ACHN (cell line): ENCODE data around the gene KLHDC7B.
A peak's percentile ranks its signal among the peaks of the same experiment; 100 is the strongest.

ENCODE experiments used
- DNase-seq: peaks from one replicate; pipeline ENCODE4 v3.0.0-alpha.2; 2015
- in situ Hi-C: cut with HindIII; loops from 2 replicates; pipeline ENCODE4 v1.10.0; 2017; ENCODE audit warnings: low sequenced_read_pairs, low pct_ligation_motif_present, low pct_unique_long_range_greater_than_20kb

The KLHDC7B gene

DNA sequence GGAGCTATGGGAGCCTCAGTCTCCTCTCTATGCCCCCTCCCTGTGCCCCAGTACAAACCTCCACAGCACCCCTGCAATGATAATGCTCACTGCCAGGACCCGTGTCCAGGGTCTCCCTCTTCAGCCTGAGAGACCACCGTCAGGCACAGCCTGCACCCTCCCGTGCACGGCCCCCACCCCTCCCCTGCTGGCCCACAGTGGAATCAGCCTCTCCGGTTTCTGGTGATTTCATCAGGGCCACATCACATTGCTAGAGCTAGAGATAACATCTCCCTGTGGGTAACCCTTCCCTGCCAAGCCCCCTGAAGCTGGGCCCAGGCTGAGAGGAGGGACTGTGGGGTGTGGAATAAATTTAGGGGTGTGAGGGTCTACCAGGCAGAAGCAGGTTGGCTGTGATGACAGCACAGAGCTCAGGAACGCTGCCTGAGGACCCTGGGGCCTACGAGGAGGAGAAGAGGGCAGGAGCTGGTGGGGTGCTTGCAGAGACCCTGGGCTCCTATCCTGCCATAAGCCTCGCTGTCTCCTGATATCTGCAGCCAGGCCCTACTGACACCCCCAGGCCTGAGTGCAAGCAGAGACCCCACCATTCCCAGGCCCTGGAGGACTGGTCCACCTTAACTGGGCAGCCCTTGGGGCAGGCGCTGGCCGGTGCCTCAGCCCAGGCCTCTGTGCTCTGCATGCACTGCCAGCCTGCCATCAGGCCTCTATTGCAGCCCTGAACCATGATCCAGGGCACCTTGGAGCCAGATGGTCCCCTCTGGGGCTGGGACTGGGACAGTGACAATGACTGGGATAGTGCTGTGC, at the start of gene KLHDC7B:
Gene KLHDC7B (plus strand): TSS at position 378 of the 804 bp plus-strand sequence. CDS start 345 bp downstream, at position 723.
- in situ Hi-C loops, result no loop called here
- DNase-seq, result no peak

- DNase-seq, result no peak
- in situ Hi-C loops, result no loop called here
These were observed 48.6 kb upstream of the KLHDC7B start for GRCh38 chr22:50497093-50497492.

DNA sequence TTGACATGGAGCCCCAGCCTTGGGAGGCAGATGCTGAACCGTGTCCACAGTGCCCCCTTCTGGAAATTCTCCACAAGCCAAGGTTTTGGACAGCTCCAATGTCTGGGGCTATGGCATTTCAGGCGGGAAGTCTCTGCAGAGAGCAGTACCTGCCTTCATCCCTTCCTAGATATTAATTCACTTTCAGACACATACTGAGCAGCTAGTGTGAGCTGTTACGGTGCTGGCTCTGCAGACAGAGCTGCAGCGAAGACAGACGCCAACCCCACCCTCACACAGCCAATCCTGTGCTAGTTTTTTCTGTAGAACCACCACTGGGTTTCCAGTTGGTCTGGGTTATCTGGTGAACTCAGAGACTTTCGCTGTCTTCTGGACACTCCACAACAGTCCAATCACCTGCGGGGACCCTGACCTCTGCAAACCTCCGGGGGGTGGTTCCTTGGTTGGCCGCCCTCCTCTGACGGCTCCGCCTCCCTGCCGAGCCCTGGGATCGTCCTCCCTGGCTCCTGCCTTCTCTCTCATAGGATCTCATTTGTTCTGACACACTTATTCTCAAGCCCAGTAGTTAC, 47.3 kb upstream of the KLHDC7B start:
- peak; percentile 81 for DNase-seq
- in situ Hi-C loops, result no loop called here

GRCh38 chr22:50500452-50500851, 45.2 kb upstream of the KLHDC7B start:
- in situ Hi-C loops, result no loop called here
- DNase-seq, result no peak

DNA sequence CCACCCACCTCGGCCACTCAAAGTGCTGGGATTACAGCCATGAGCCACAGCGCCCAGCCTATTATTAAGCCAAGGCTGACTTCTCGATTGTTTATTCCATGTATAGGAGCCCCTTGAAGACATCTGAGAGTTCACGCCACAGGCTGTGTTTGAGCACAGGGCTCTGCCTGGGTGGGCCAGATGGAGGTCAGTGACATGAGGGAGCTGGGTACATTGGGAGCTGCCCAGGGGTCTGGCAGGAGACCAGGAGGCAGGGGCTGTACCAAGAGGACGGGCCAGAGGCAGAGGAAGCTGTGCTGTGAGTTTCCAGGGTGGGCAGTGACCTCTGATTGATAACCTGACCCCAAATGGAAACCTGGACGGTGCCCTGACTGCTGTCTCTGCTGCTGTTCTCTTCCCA, 43.6 kb upstream of the KLHDC7B start:
- in situ Hi-C loops, result no loop called here
- no peak for DNase-seq

GRCh38 chr22:50502628-50503474, 42.8 kb upstream of the KLHDC7B start:
- DNase-seq, result no peak
- in situ Hi-C loops, result no loop called here

DNA sequence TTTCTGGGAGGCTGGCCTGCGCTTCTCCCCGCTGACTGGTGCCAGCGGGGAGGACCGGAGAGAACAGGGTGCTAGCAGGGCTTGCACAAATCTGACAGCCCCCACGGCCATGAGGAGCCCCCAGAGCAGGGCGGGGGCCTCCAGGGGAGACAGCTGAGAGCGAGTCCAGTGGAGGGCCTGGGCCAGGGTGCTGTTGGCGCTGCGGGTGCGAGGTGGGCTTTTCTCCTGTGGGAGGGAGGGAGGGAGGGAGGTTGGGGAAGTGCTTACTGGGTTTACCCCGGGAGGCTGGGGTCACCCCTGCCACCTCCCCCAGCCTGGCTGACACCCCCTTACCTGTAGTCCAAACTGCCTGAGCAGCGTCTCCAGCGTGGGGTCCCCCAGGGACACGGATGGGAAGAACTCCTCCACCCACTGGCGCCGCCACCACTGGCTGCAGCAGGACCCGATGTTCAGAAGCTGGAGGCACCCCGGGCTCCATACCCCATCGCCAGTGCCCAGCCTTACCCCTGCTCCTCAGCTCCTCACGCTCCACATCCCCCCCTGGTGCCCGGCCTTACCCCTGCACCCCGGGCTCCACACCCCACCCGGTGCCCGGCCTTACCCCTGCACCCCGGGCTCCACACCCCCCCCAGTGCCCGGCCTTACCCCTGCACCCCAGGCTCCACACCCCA, 42.1 kb upstream of the KLHDC7B start:
- no peak for DNase-seq
- in situ Hi-C loops, result no loop called here

DNA sequence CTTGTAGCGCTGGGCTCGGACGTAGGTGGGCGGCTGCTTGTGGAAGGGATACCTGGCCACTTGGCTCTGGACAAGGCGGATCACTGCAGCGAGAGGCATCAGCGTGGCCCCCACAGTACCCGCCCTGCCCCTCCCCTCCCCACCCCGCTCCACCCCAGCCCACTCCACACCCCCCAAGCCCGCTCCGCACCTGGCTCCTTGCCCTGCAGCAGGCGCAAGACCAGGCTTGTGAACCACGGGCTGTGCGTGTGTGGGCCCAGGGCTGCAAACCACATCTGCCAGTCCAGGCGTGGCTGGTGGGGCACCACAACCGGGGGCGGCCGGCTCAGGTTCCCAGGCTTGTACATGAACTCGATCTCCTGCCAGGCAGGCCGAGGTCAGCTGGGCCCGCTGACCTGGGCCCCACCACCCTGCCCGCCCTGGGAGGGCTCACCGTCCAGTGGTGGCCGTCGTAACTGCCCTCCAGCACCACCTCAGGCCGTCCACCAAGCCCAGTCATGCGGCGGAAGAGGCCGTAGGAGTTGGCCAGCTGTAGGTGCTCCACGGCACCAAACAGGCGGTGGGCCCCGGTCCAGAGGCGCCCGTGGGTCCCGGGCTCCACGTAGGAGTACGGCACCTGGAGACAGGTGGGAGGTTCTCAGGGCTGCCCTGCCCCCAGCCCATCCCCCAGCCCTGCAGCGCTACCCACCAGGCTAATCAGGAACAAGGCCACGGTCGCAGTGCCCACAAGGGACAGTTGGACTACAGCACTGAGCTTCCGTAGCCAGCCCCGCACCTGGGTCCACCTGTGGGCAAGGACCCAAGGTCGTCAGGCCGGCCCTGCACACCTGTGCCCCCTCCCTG, 41.1 kb upstream of the KLHDC7B start:
- DNase-seq, result no peak
- in situ Hi-C loops, result no loop called here

- in situ Hi-C loops, result no loop called here
- no peak for DNase-seq
These were observed 40.4 kb upstream of the KLHDC7B start for GRCh38 chr22:50505276-50505775.

DNA sequence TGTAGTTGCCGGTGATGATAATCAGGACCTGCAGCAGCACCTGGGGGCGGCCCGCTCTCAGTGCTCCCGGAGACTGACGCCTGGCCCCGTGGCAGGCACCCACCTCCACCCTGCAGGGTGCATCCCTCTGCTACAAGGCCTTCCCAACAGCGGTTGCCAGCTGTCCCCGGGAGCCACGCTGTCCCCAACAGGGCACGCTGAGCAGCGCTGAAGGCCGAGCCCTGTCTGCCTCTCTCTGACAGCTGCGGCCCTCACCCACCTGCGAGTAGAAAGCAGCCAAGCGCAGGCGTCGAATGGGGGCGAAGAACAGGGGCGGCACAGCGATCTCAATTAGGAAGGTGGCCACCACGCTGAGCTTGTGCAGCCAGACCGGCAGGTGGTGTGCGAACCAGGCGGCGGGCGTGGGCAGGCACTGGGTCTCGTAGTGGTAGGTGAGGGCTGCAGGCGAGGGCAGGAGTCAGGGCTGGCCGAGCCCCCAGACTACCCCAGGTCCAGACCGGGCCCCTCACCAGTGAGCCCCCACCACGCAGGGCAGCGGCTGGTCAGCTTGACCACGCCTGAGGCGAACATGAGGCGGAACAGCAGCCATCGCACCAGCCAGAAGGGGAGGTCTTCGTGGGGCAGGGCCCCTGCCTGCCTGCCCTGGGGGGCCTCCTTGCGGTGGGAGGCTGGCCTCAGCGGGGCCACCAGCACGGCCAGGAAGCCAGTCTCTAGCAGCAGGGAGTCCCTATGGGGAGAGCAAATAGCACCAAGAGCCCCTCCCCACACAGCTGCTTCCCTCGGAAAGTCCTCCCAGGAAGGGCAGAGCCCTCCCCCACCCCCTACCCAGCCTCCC, 39.7 kb upstream of the KLHDC7B start:
- DNase-seq, result no peak
- in situ Hi-C loops, result no loop called here

- no peak for DNase-seq
- in situ Hi-C loops, result no loop called here
These were observed 38.9 kb upstream of the KLHDC7B start for GRCh38 chr22:50506611-50507420.

DNA sequence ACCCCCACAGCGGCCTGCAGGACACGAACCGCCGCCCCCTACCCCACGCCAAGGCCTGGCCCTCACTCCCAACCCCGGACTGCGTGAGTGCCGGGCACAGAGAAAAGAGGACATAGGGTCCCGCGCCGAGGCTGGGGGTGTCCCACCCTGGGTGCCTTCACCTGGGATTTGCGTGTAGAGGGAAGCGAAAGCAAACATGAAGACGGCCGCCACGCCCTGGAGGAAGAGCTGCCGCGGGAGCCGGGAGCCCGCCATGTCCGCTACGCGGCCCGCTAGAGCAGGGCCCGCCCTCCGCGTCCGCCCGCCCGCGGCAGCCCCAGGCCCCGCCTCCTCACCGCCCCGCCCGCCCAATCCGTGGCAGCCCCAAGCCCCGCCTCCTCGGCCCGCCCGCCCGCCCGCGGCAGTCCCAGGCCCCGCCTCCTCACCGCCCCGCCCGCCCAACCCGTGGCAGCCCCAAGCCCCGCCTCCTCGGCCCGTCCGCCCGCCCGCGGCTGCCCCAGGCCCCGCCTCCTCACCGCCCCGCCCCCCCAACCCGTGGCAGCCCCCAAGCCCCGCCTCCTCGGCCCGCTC, 38.2 kb upstream of the KLHDC7B start, which contains the start of gene LMF2:
Gene LMF2 (minus strand): TSS at position 282 of the 570 bp plus-strand sequence. CDS start 27 bp downstream, at position 255.
- DNase-seq, result peak; percentile 69
- in situ Hi-C loops, result no loop called here

- DNase-seq, result peak; percentile 93
- in situ Hi-C loops, result no loop called here
These were observed 37.5 kb upstream of the KLHDC7B start, which contains the start of gene NCAPH2 for GRCh38 chr22:50507991-50508884. Gene NCAPH2, plus strand, starts transcription at chr22:50508224. Its CDS starts 114 bp downstream, at chr22:50508338.

- in situ Hi-C loops, result no loop called here
- DNase-seq, result no peak
These were observed 36.8 kb upstream of the KLHDC7B start for GRCh38 chr22:50508897-50509296.

- in situ Hi-C loops, result no loop called here
- no peak for DNase-seq
These were observed 32.5 kb upstream of the KLHDC7B start for GRCh38 chr22:50513175-50513574.
